GM12874 (cell line): Measurements from ENCODE around the gene GIMAP1.

ENCODE experiments used
- TF ChIP-seq, protein P1 (sequence below): IDR thresholded peaks from 2 replicates; pipeline ENCODE4 v1.5.1; 2011; ENCODE audit warnings: low read depth, mild to moderate bottlenecking, control low read depth, low read length, moderate library complexity; ENCODE audit not compliant: insufficient read depth

The GIMAP1 gene

DNA sequence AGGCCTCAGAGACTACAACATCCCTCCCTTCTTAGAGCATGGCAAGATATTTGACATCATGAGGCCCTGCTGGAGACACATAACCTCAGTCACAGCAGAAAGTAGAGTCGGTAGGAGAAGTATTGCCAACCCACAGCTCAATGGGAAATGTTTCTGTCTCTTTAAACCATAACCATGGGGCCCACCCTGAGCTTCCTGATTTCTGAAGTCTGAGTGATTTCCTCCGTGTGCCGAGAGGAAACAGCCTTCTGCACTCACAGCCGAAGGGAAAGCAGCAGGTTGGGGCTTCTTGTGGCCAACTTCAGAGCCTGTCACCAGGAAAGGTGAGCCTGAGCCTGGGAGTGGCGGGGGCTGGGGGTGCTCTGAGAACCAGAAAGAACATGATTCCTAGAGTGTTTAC is at the start of gene GIMAP1:
Gene GIMAP1 (plus strand): TSS at position 246 of the 400 bp plus-strand sequence. CDS start 2,435 bp downstream, outside the sequence.
- TF ChIP-seq, protein P1, sequence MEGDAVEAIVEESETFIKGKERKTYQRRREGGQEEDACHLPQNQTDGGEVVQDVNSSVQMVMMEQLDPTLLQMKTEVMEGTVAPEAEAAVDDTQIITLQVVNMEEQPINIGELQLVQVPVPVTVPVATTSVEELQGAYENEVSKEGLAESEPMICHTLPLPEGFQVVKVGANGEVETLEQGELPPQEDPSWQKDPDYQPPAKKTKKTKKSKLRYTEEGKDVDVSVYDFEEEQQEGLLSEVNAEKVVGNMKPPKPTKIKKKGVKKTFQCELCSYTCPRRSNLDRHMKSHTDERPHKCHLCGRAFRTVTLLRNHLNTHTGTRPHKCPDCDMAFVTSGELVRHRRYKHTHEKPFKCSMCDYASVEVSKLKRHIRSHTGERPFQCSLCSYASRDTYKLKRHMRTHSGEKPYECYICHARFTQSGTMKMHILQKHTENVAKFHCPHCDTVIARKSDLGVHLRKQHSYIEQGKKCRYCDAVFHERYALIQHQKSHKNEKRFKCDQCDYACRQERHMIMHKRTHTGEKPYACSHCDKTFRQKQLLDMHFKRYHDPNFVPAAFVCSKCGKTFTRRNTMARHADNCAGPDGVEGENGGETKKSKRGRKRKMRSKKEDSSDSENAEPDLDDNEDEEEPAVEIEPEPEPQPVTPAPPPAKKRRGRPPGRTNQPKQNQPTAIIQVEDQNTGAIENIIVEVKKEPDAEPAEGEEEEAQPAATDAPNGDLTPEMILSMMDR: no peak

DNA sequence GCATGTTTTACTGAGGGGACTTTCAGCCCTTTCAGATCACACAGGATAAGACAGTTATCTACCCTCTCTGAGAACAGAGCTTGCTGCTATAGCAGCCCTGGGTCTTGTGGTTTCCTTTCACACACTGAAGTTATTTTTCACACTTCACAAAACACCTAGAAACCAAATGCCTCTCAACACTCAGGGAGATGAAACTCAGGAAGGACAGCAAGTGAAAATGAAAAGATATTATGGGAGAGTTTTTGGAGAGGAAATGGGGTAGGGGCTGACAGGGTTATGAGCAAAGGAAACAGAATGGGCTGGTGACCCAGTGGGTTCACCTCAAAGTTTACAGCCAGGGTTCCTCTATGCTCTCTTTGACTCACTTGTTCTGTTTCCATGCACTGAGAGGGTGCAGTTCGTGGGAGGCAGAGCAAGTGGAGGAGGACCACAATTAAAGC is 47.9 kb upstream of the GIMAP1 start:
- TF ChIP-seq, protein P1: no peak

DNA sequence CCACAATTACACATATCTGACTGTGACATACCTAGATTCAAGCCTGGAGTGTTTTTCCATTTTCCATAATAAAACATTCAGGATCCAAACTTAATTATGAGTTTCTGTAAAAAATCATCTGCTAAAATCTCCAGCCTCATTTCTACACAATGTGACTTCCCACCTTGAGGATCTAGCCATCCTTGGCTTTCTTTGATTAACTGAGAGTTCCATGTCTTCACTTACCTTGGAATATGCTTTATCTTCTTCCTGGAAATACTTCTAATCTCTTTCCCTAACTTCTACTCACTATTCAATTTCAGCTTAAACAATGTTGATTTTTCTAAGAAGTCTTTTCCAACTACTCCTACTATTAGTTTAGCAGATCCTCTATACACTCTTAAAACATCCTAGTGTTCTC is 47.4 kb upstream of the GIMAP1 start:
- TF ChIP-seq, protein P1: no peak

DNA sequence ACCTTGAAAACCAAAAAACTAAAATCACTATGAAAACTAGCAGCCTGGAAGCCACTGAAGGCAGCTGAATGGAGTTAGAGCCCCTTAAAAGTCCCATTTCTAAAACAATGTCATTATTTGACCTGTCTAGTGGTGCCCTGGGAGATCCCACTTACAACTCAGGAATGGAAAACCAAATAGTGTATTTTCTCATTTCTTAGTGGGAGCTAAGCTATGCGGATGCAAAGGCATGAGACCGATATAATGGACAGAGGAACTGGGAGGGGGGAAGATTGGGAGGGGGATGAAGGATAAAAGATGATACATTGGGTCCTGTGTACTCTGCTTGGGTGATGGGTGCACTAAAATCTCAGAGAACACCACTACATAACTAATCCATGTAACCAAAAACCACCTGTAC is 40.7 kb upstream of the GIMAP1 start:
- TF ChIP-seq, protein P1: no peak

DNA sequence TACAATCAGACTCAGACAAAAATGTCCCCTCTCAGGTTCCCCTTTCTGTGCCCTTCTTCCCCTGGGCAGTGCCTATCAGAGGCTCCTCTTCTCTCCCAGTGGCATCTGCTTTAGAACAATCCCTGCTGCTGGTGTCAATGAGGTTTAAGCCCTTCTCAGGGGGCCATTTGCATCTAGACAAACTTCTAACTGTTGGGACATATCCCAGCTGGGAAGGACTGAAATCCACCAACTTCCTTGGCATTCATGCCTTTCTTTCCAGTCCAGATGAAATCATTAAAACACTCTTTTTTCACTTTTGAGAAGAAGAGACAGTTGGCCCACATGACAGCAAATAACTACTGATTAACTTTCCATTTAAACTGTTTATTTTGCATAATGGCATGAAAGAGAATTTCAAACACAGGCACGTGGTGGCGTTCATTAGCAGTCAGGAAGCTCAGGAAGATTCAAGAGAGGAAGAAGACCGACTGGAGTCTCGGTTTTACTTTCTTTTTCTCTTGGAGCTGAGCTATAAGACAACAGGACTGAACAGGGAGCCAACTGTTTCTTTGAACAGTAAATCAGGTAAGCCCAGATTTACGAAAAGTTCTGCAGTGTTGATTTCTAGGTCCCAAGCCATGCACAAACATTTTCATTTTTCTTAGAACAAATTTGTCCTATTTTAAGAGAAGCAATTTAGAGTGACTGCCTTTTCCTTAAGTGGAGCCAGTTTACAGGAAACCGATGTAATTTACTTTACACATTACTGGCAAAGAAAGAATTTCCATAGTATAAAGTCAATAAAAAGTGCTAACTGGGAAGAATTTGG is 31.0 kb upstream of the GIMAP1 start, which contains the start of gene GIMAP2:
Gene GIMAP2 (plus strand): TSS at position 488 of the 811 bp plus-strand sequence. CDS start 1,354 bp downstream, outside the sequence.
- TF ChIP-seq, protein P1: no peak

DNA sequence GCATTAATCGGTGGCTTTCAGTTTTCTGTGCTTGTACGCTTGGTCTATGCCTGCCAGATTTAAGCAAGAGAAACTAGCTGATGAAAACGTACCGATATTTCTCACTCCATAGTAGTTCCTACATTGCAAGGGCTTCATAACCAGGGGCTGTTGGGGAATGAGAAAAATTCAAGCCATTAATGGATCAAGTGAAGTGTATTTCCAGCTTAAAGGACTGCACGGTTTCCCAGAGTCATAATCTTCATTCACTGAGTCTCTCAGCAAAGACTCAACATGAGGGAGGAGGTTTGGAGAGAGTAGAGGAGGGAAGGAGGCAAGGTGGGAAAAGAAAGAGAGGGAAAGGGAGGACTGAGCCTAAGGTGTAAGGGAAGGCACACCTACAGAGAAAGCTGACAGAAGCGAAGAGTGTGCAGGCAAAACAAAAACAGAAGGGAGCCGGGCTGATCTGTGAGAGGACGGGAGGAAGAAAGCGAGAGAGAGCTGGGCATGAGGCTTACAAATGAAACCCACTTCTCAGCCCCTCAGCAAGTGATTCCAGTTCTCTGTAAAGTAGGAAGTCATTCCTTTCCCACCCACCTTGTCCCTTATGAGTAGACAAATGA is 30.3 kb upstream of the GIMAP1 start:
- TF ChIP-seq, protein P1: no peak

DNA sequence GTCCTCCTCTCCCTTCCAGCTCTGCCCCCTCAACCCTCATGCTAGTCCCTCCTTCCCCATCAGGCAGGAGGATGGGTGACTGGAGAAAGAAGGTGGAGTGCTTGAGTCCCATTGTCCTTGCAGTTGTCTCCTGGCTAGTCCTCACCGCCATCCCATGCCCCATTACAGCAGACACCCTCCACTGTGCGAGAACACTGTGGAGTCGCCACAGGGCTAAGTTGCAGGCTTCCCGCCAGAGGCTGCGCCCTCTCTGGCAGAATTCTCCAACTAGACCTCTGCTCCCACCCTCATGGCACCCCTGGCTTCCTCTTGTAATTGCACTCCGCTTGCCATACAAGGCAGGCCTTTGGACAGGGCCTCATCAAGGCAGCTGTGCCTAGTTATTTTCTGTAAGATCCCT is 27.8 kb upstream of the GIMAP1 start:
- TF ChIP-seq, protein P1: no peak
